ENCODE results near the gene HIF3A. TPM values are rescaled to one million over a fixed set of nuclear protein-coding genes. Genes with fewer than 3 reads are reported as not detected.

The HIF3A gene
- total RNA-seq, 2 donors from 2014 or later = not detected

DNA sequence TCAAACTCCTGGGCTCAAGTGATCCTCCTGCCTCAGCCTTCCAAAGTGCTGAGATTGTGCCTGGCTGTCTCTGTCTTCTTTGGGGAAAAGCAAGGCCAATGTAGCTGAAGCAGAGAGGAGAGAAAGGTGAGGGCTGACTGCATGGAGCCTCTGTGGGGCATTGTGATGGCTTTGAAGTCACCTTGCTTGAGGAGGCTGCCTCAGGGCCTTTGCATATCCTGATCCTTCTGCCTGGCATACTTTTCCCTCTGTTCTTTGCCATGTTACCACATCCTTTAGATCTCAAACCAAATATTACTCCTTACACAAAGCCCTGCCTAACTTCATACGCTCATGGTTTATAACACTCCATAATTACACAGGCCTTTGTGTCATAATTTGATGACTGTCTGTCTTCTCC lies 40.6 kb downstream of the HIF3A start:
- Mint-ChIP-seq H3K27ac (no peak overlapping the region), H3K9me3 (no peaks in the 10 kb centered on the region), H3K36me3 (ENCODE audit: low read depth) (no peaks in the 10 kb centered on the region), H3K4me1 (no peaks in the 10 kb centered on the region), H3K27me3 (peaks cover 4% of the 10 kb centered on the region), H3K4me3 (no peak overlapping the region)
- ATAC-seq (replicated peaks) = no peak

DNA sequence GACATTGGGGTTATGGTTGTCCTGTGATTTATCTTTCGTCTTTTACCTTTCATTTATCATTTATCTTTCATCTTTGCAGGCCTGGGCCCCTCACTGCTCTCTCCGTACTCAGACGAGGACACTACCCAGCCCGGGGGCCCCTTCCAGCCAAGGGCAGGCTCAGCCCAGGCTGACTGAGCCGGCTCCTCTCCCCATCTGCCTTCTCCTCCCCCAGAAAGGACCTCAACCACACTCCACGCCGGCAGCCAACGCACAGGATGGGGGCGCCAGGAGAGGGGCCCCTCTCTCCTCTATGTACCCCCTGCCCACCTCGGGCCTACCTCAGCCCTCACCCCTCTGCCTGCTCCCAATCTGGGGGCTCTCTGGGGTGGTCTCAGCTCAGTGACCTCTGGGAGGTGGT lies 42.6 kb downstream of the HIF3A start:
- H3K27me3 Mint-ChIP-seq = peaks cover 4% of the 10 kb centered on the region
- no peak overlapping the region for H3K4me3 Mint-ChIP-seq
- H3K27ac Mint-ChIP-seq = no peak overlapping the region
- H3K36me3 Mint-ChIP-seq (ENCODE audit: low read depth) = no peaks in the 10 kb centered on the region
- no peaks in the 10 kb centered on the region for H3K9me3 Mint-ChIP-seq
- no peak for ATAC-seq (replicated peaks)
- no peaks in the 10 kb centered on the region for H3K4me1 Mint-ChIP-seq

GRCh38 chr19:46340051-46340659 lies 43.3 kb downstream of the HIF3A start:
- H3K36me3 Mint-ChIP-seq (ENCODE audit: low read depth) = no peaks in the 10 kb centered on the region
- no peak overlapping the region for H3K4me3 Mint-ChIP-seq
- no peaks in the 10 kb centered on the region for H3K9me3 Mint-ChIP-seq
- no peak for ATAC-seq (replicated peaks)
- H3K27me3 Mint-ChIP-seq = peaks cover 4% of the 10 kb centered on the region
- no peaks in the 10 kb centered on the region for H3K4me1 Mint-ChIP-seq
- H3K27ac Mint-ChIP-seq = no peak overlapping the region

GRCh38 chr19:46341937-46342336 lies 45.1 kb downstream of the HIF3A start:
- Mint-ChIP-seq H3K4me1 (peaks cover 6% of the 10 kb centered on the region), H3K36me3 (ENCODE audit: low read depth) (no peaks in the 10 kb centered on the region)
- no peak for ATAC-seq (replicated peaks)

DNA sequence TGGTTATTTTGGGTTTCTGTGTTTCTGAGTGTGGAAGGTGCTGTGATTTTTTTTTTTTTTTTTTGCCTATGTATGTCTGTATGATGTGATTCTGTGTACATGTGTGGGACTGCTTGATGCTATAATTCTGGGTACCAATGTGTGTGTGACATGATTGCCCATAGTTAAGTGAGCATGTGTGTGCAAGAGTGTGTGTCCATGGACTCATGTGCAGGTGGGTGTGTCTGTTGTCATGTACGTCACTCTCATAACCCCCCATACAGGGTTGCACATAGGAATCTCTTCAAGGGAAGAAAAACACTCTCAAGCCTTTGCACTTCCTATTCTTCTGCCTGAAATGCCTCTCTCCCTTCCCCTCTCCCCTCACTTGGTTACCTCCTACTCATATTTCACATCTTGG lies 47.5 kb downstream of the HIF3A start:
- Mint-ChIP-seq H3K36me3 (ENCODE audit: low read depth) (peaks cover 12% of the 10 kb centered on the region), H3K4me3 (no peak overlapping the region), H3K4me1 (peaks cover 26% of the 10 kb centered on the region), H3K27ac (no peak overlapping the region), H3K27me3 (peaks cover 4% of the 10 kb centered on the region), H3K9me3 (no peaks in the 10 kb centered on the region)
- ATAC-seq (replicated peaks) = no peak

More at GRCh38 chr19:46341937-46342336, 45.1 kb downstream of the HIF3A start:
- Mint-ChIP-seq H3K27ac (no peak overlapping the region), H3K4me3 (no peak overlapping the region), H3K27me3 (peaks cover 4% of the 10 kb centered on the region), H3K9me3 (no peaks in the 10 kb centered on the region)

DNA sequence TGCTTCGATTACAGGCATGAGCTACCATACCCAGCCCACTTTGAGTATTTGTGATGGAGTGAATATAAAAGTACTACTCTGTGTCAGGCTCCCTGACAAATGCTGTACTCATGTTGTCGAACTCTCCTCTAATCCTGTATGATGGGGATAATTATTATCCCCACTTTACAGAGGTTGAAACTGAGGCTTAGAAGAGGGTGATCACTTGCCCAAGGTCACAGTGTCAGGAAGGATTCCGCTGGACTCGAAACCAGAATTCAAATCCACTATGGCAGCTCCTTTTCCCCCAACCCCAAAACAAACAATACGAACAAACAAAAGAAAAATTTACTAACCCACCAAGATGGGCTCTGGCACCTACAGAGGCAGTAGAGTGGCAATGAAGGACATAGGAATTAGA lies 48.3 kb downstream of the HIF3A start:
- H3K4me1 Mint-ChIP-seq = peaks cover 33% of the 10 kb centered on the region
- H3K9me3 Mint-ChIP-seq = no peaks in the 10 kb centered on the region
- H3K4me3 Mint-ChIP-seq = peak overlapping the region; percentile 93
- peaks cover 4% of the 10 kb centered on the region for H3K27me3 Mint-ChIP-seq
- ATAC-seq (replicated peaks) = no peak
- no peak overlapping the region for H3K27ac Mint-ChIP-seq
- H3K36me3 Mint-ChIP-seq (ENCODE audit: low read depth) = peaks cover 20% of the 10 kb centered on the region

GRCh38 chr19:46346821-46347571 lies 50.2 kb downstream of the HIF3A start, which contains the start of gene PPP5C:
PPP5C (plus strand) TSS chr19:46347087; CDS start chr19:46347097, 10 bp downstream.
- no peaks in the 10 kb centered on the region for H3K9me3 Mint-ChIP-seq
- H3K36me3 Mint-ChIP-seq (ENCODE audit: low read depth) = peaks cover 24% of the 10 kb centered on the region
- peak within 1 kb of the TSS; percentile 88 for H3K27ac Mint-ChIP-seq
- peaks cover 42% of the 10 kb centered on the region for H3K4me1 Mint-ChIP-seq
- peaks cover 1% of the 10 kb centered on the region for H3K27me3 Mint-ChIP-seq
- peak; percentile 76 for ATAC-seq (replicated peaks)
- H3K4me3 Mint-ChIP-seq = peak within 1 kb of the TSS; percentile 93

GRCh38 chr19:46347572-46347883 lies 50.7 kb downstream of the HIF3A start:
- ATAC-seq (replicated peaks) = no peak
- Mint-ChIP-seq H3K4me3 (peak overlapping the region; percentile 93), H3K36me3 (ENCODE audit: low read depth) (peaks cover 24% of the 10 kb centered on the region), H3K4me1 (peaks cover 42% of the 10 kb centered on the region), H3K27me3 (no peaks in the 10 kb centered on the region), H3K9me3 (no peaks in the 10 kb centered on the region), H3K27ac (peak overlapping the region; percentile 88)

- peaks cover 42% of the 10 kb centered on the region for H3K4me1 Mint-ChIP-seq
- H3K4me3 Mint-ChIP-seq = peak overlapping the region; percentile 93
- no peak for ATAC-seq (replicated peaks)
- no peaks in the 10 kb centered on the region for H3K9me3 Mint-ChIP-seq
- no peaks in the 10 kb centered on the region for H3K27me3 Mint-ChIP-seq
- peaks cover 27% of the 10 kb centered on the region for H3K36me3 Mint-ChIP-seq (ENCODE audit: low read depth)
- H3K27ac Mint-ChIP-seq = peak overlapping the region; percentile 88
Measured at GRCh38 chr19:46347985-46348384, 51.1 kb downstream of the HIF3A start.

DNA sequence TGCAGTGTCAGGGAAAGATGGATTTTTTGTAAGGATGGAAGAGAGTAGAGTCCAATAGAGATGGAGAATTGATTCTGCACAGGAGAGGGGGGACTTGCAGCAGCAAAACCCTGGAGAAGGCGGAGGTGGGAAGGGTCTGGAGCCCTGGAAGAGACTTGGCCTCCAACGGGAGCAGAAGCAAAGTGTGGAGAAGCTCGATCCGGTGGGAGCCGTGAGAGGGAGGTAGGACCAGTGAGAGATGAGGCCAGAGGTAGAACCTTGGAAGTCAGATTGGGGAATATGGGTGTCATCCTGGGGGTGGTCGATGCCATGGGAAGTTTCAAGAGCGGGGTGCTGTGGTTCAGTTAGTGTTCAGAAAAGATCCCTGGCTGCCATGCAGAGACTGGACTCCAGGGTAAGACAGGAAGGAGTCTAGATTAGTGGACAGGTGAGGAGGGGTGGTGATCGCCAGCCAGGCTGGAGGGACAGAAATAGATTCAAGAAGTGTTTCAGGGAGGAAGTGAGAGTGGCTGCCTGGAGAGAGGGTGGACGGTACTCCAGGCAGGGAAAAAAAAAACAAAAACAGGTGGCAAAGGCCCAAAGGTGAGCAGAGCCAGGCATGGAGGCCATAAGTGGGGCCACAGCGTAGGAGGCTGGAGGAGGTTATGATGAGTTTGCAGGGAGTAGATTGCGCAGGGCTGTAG lies 52.6 kb downstream of the HIF3A start:
- Mint-ChIP-seq H3K9me3 (no peaks in the 10 kb centered on the region), H3K36me3 (ENCODE audit: low read depth) (peaks cover 38% of the 10 kb centered on the region), H3K4me3 (peak overlapping the region; percentile 93), H3K4me1 (peaks cover 42% of the 10 kb centered on the region), H3K27ac (peak overlapping the region; percentile 98), H3K27me3 (no peaks in the 10 kb centered on the region)
- no peak for ATAC-seq (replicated peaks)

DNA sequence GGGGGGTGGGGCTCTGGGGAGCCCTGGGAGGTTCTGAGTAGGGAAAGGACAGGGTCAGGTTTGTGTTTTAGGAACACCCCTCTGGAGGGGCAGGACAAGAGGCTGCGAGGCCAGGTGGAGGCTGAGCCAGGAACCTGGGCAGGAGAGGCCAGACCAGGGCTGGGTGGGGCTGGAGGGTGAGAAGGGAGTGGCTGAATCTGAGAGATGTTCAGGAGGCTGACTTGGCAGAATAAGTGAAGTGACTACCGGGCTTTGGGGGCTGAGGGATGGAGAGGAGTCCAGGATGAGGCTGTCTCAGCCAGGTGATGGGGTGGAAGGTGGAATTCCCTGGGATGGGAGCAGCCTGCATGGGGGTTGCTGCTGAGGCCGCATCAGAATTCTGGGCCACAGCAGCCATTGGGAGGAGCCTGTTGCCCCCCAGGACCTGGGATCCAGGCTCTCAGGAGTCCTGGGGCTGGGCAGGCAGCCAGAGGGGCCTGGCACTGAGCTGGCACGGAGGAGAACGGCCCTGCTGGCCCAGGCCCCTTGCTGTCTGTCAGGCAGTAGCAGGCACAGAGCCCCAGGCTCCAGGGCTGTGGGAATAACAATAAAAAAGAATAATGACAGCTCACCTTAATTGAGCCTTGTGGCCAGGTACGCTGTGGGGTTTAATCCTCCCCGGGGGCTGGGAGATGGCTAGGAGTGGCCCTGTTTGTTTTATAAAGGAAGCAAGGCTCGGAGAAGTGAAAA lies 53.4 kb downstream of the HIF3A start:
- ATAC-seq (replicated peaks) = peak; percentile 13
- peaks cover 42% of the 10 kb centered on the region for H3K4me1 Mint-ChIP-seq
- no peaks in the 10 kb centered on the region for H3K9me3 Mint-ChIP-seq
- H3K36me3 Mint-ChIP-seq (ENCODE audit: low read depth) = peaks cover 46% of the 10 kb centered on the region
- peak overlapping the region; percentile 98 for H3K27ac Mint-ChIP-seq
- no peaks in the 10 kb centered on the region for H3K27me3 Mint-ChIP-seq
- H3K4me3 Mint-ChIP-seq = peak overlapping the region; percentile 93

GRCh38 chr19:46350758-46351159 lies 53.9 kb downstream of the HIF3A start:
- ATAC-seq (replicated peaks) = peak; percentile 25
- H3K4me1 Mint-ChIP-seq = peaks cover 42% of the 10 kb centered on the region
- H3K27me3 Mint-ChIP-seq = no peaks in the 10 kb centered on the region
- peak overlapping the region; percentile 98 for H3K27ac Mint-ChIP-seq
- peak overlapping the region; percentile 93 for H3K4me3 Mint-ChIP-seq
- H3K9me3 Mint-ChIP-seq = no peaks in the 10 kb centered on the region
- H3K36me3 Mint-ChIP-seq (ENCODE audit: low read depth) = peaks cover 52% of the 10 kb centered on the region

GRCh38 chr19:46351241-46352041 lies 54.6 kb downstream of the HIF3A start:
- ATAC-seq (replicated peaks) = peak; percentile 43
- Mint-ChIP-seq H3K27ac (peak overlapping the region; percentile 98), H3K4me1 (peaks cover 42% of the 10 kb centered on the region), H3K27me3 (no peaks in the 10 kb centered on the region), H3K9me3 (no peaks in the 10 kb centered on the region), H3K36me3 (ENCODE audit: low read depth) (peaks cover 57% of the 10 kb centered on the region), H3K4me3 (peak overlapping the region; percentile 93)

Measured in activated T-helper 17 cell treated with anti-CD3 and anti-CD28 coated beads, Interleukin-2, amount 50 U/mL, for 72 hours (primary cell).